Measurements from ENCODE around the gene ABHD8.

The ABHD8 gene

GRCh38 chr19:17318966-17319365 lies 15.7 kb upstream of the ABHD8 start:
- Histone ChIP-seq H3K27me3 (ENCODE audit: control insufficient read depth, insufficient read depth, low read length) (no peaks in the 10 kb centered on the region), H3K9me3 (ENCODE audit: control insufficient read depth, insufficient read depth, low read length) (no peaks in the 10 kb centered on the region), H3K27ac (ENCODE audit: low read depth, low read length) (no peak overlapping the region), H3K4me3 (ENCODE audit: low read depth, low read length) (no peak overlapping the region), H3K4me1 (ENCODE audit: control insufficient read depth, insufficient read depth, low read length) (no peaks in the 10 kb centered on the region), H3K9ac (ENCODE audit: low read depth, low read length) (no peak overlapping the region), H3K36me3 (ENCODE audit: control insufficient read depth, insufficient read depth, low read length) (peaks cover 41% of the 10 kb centered on the region)

- H3K4me3 ChIP-seq (ENCODE audit: low read depth, low read length) = no peak overlapping the region
- peaks cover 6% of the 10 kb centered on the region for H3K4me1 ChIP-seq (ENCODE audit: control insufficient read depth, insufficient read depth, low read length)
- no peak overlapping the region for H3K9ac ChIP-seq (ENCODE audit: low read depth, low read length)
- H3K36me3 ChIP-seq (ENCODE audit: control insufficient read depth, insufficient read depth, low read length) = peaks cover 34% of the 10 kb centered on the region
- no peaks in the 10 kb centered on the region for H3K27me3 ChIP-seq (ENCODE audit: control insufficient read depth, insufficient read depth, low read length)
- H3K9me3 ChIP-seq (ENCODE audit: control insufficient read depth, insufficient read depth, low read length) = no peaks in the 10 kb centered on the region
- H3K27ac ChIP-seq (ENCODE audit: low read depth, low read length) = no peak overlapping the region
These were observed 10.9 kb upstream of the ABHD8 start for GRCh38 chr19:17314007-17314593.

- Histone ChIP-seq H3K27me3 (ENCODE audit: control insufficient read depth, insufficient read depth, low read length) (no peaks in the 10 kb centered on the region), H3K27ac (ENCODE audit: low read depth, low read length) (peak overlapping the region; percentile 80), H3K4me1 (ENCODE audit: control insufficient read depth, insufficient read depth, low read length) (peaks cover 6% of the 10 kb centered on the region), H3K9me3 (ENCODE audit: control insufficient read depth, insufficient read depth, low read length) (no peaks in the 10 kb centered on the region), H3K4me3 (ENCODE audit: low read depth, low read length) (no peak overlapping the region), H3K36me3 (ENCODE audit: control insufficient read depth, insufficient read depth, low read length) (peaks cover 32% of the 10 kb centered on the region), H3K9ac (ENCODE audit: low read depth, low read length) (no peak overlapping the region)
These were observed 9.2 kb upstream of the ABHD8 start for GRCh38 chr19:17312189-17313113.

GRCh38 chr19:17311455-17312188 lies 8.4 kb upstream of the ABHD8 start:
- Histone ChIP-seq H3K4me1 (ENCODE audit: control insufficient read depth, insufficient read depth, low read length) (peaks cover 6% of the 10 kb centered on the region), H3K27me3 (ENCODE audit: control insufficient read depth, insufficient read depth, low read length) (no peaks in the 10 kb centered on the region), H3K9ac (ENCODE audit: low read depth, low read length) (no peak overlapping the region), H3K36me3 (ENCODE audit: control insufficient read depth, insufficient read depth, low read length) (peaks cover 32% of the 10 kb centered on the region), H3K4me3 (ENCODE audit: low read depth, low read length) (no peak overlapping the region), H3K27ac (ENCODE audit: low read depth, low read length) (peak overlapping the region; percentile 80), H3K9me3 (ENCODE audit: control insufficient read depth, insufficient read depth, low read length) (no peaks in the 10 kb centered on the region)

- Histone ChIP-seq H3K27me3 (ENCODE audit: control insufficient read depth, insufficient read depth, low read length) (no peaks in the 10 kb centered on the region), H3K4me3 (ENCODE audit: low read depth, low read length) (peak overlapping the region; percentile 85), H3K9me3 (ENCODE audit: control insufficient read depth, insufficient read depth, low read length) (no peaks in the 10 kb centered on the region), H3K4me1 (ENCODE audit: control insufficient read depth, insufficient read depth, low read length) (peaks cover 8% of the 10 kb centered on the region), H3K27ac (ENCODE audit: low read depth, low read length) (peak overlapping the region; percentile 91), H3K36me3 (ENCODE audit: control insufficient read depth, insufficient read depth, low read length) (peaks cover 23% of the 10 kb centered on the region), H3K9ac (ENCODE audit: low read depth, low read length) (peak overlapping the region; percentile 4; the same call in 1 of the 2 replicates)
These were observed 6.8 kb upstream of the ABHD8 start for GRCh38 chr19:17309965-17310461.

- Histone ChIP-seq H3K4me3 (ENCODE audit: low read depth, low read length) (peak within 1 kb of the TSS; percentile 85), H3K9me3 (ENCODE audit: control insufficient read depth, insufficient read depth, low read length) (no peaks in the 10 kb centered on the region), H3K27me3 (ENCODE audit: control insufficient read depth, insufficient read depth, low read length) (no peaks in the 10 kb centered on the region), H3K4me1 (ENCODE audit: control insufficient read depth, insufficient read depth, low read length) (peaks cover 11% of the 10 kb centered on the region), H3K9ac (ENCODE audit: low read depth, low read length) (peak within 1 kb of the TSS; percentile 4; the same call in 1 of the 2 replicates), H3K27ac (ENCODE audit: low read depth, low read length) (peak within 1 kb of the TSS; percentile 91), H3K36me3 (ENCODE audit: control insufficient read depth, insufficient read depth, low read length) (peaks cover 17% of the 10 kb centered on the region)
These were observed 6.2 kb upstream of the ABHD8 start, which contains the start of gene DDA1 for GRCh38 chr19:17309198-17309964. DDA1 (plus strand) TSS chr19:17309563; CDS start chr19:17309655, 92 bp downstream.

GRCh38 chr19:17307876-17308377 lies 4.7 kb upstream of the ABHD8 start:
- no peaks in the 10 kb centered on the region for H3K9me3 ChIP-seq (ENCODE audit: control insufficient read depth, insufficient read depth, low read length)
- peaks cover 16% of the 10 kb centered on the region for H3K4me1 ChIP-seq (ENCODE audit: control insufficient read depth, insufficient read depth, low read length)
- no peak overlapping the region for H3K27ac ChIP-seq (ENCODE audit: low read depth, low read length)
- no peak overlapping the region for H3K9ac ChIP-seq (ENCODE audit: low read depth, low read length)
- no peaks in the 10 kb centered on the region for H3K27me3 ChIP-seq (ENCODE audit: control insufficient read depth, insufficient read depth, low read length)
- H3K36me3 ChIP-seq (ENCODE audit: control insufficient read depth, insufficient read depth, low read length) = peaks cover 9% of the 10 kb centered on the region
- H3K4me3 ChIP-seq (ENCODE audit: low read depth, low read length) = no peak overlapping the region

GRCh38 chr19:17306285-17306714 lies 3.1 kb upstream of the ABHD8 start:
- peaks cover 4% of the 10 kb centered on the region; the same call in 1 of the 2 replicates for H3K36me3 ChIP-seq (ENCODE audit: control insufficient read depth, insufficient read depth, low read length)
- H3K27me3 ChIP-seq (ENCODE audit: control insufficient read depth, insufficient read depth, low read length) = no peaks in the 10 kb centered on the region
- peaks cover 26% of the 10 kb centered on the region for H3K4me1 ChIP-seq (ENCODE audit: control insufficient read depth, insufficient read depth, low read length)
- peak overlapping the region; percentile 82 for H3K4me3 ChIP-seq (ENCODE audit: low read depth, low read length)
- H3K9ac ChIP-seq (ENCODE audit: low read depth, low read length) = peak overlapping the region; percentile 80
- H3K9me3 ChIP-seq (ENCODE audit: control insufficient read depth, insufficient read depth, low read length) = no peaks in the 10 kb centered on the region
- peak overlapping the region; percentile 86 for H3K27ac ChIP-seq (ENCODE audit: low read depth, low read length)

- peaks cover 25% of the 10 kb centered on the region for H3K4me1 ChIP-seq (ENCODE audit: control insufficient read depth, insufficient read depth, low read length)
- H3K27ac ChIP-seq (ENCODE audit: low read depth, low read length) = peak within 1 kb of the TSS; percentile 86
- H3K27me3 ChIP-seq (ENCODE audit: control insufficient read depth, insufficient read depth, low read length) = no peaks in the 10 kb centered on the region
- H3K36me3 ChIP-seq (ENCODE audit: control insufficient read depth, insufficient read depth, low read length) = peaks cover 7% of the 10 kb centered on the region; the same call in 1 of the 2 replicates
- H3K9ac ChIP-seq (ENCODE audit: low read depth, low read length) = peak within 1 kb of the TSS; percentile 80
- H3K9me3 ChIP-seq (ENCODE audit: control insufficient read depth, insufficient read depth, low read length) = no peaks in the 10 kb centered on the region
- H3K4me3 ChIP-seq (ENCODE audit: low read depth, low read length) = peak within 1 kb of the TSS; percentile 82
These were observed 2.5 kb upstream of the ABHD8 start, which contains the start of gene MRPL34 for GRCh38 chr19:17305517-17306284. MRPL34 (plus strand) TSS chr19:17305872; CDS start chr19:17305893, 21 bp downstream.

All from HUES48 (cell line).